Stomach (tissue), 9 donors: ENCODE results near the gene PHKA2. TPM values are rescaled to one million over a fixed set of nuclear protein-coding genes. Genes with fewer than 3 reads are reported as not detected.

Source experiments
- DNase-seq, 2 donors: peaks; one replicate each; pipeline versions ENCODE4 v3.0.0 to v3.0.0-alpha.2; 2013 to 2019
- H3K27ac ChIP-seq, 5 donors: fragments of 200-600 bp in 4 of 5; sonication (generic) in 4 of 5; one replicate each; pipeline ENCODE4 v1.5.1; 2013 to 2019; ENCODE audit warnings: mild to moderate bottlenecking in 1 of 5, moderate library complexity in 1 of 5
- H3K27me3 ChIP-seq, 3 donors: fragments of 200-600 bp; sonication (generic); one replicate each; pipeline ENCODE4 v1.5.1; 2017 to 2019; ENCODE audit warnings: mixed run types in 1 of 3
- H3K36me3 ChIP-seq, 4 donors: fragments of 200-600 bp; sonication (generic); 1 replicate in 3 of 4; 2 replicates in 1 of 4; pipeline ENCODE4 v1.5.1; 2016 to 2019
- H3K4me1 ChIP-seq, 4 donors: fragments of 200-600 bp; sonication (generic); one replicate each; pipeline ENCODE4 v1.5.1; 2016 to 2019
- H3K4me3 ChIP-seq, 4 donors: fragments of 200-600 bp; sonication (generic) in 3 of 4; one replicate each; pipeline ENCODE4 v1.5.1; 2016 to 2019; ENCODE audit warnings: mild to moderate bottlenecking in 1 of 4
- H3K9me3 ChIP-seq, 4 donors: fragments of 200-600 bp; sonication (generic); one replicate each; pipeline ENCODE4 v1.5.1; 2016 to 2019
- EP300 ChIP-seq: sonication (generic); formaldehyde crosslinking; IDR thresholded peaks from one replicate; pipeline ENCODE4 v1.6.1; 2017; ENCODE audit warnings: antibody characterized with exemption
- POLR2A ChIP-seq, 4 donors: fragments of 450-650 bp; IDR thresholded peaks; one replicate each; pipeline ENCODE4 v1.6.1; 2016; ENCODE audit warnings: antibody characterized with exemption in 4 of 4, control low read depth in 2 of 4, mild to moderate bottlenecking in 1 of 4, moderate library complexity in 1 of 4
- POLR2AphosphoS5 ChIP-seq, 3 donors: sonication (generic); formaldehyde crosslinking; IDR thresholded peaks; one replicate each; pipeline ENCODE4 v1.6.1; 2016; ENCODE audit warnings: antibody characterized with exemption in 3 of 3
- WGBS, 5 donors: extraction: QIAGEN DNeasy Blood & Tissue Kit in 3 of 5; methylation state at CpG; one replicate each; pipeline versions ENCODE4 v1.1.5 to v1.1.7; 2013 to 2018; 5-methylcytosine and 5-hydroxymethylcytosine counted together
- intact Hi-C: fragments of 100-400 bp; cut with DNase I; formaldehyde crosslinking; loops from one replicate; pipeline ENCODE4 v1.15.1; 2023; ENCODE audit warnings: low total_unique reads
- polyA plus RNA-seq, 3 donors: library from polyadenylated mRNA; stranded (reverse); fragments of 200-250 nt; gene quantifications; one replicate each; pipeline ENCODE4 v1.2.3, GENCODE V29; 2013
- total RNA-seq, 5 donors: library from RNA; depleted of rRNA; stranded (reverse); fragments of >200 nt; gene quantifications; one replicate each; pipeline versions ENCODE4 v1.1.0 to v1.2.3, GENCODE V29; 2014 to 2016
- TF ChIP-seq, protein P1 (sequence below), 7 experiments: fragments of 450-650 bp in 4 of 7; fragments of 200-600 bp in 3 of 7; sonication (generic) in 3 of 7; IDR thresholded peaks; one replicate each; pipeline ENCODE4 v1.5.1; 2016 to 2019; ENCODE audit warnings: antibody characterized with exemption in 7 of 7, control low read depth in 2 of 7, mild to moderate bottlenecking in 1 of 7
- donor health status: healthy with polysubstance abuse.
- donor health status: Bipolar disorder and iron deficiency.
- donor health status: healthy.

Gene PHKA2
- total and polyA plus RNA-seq, 8 donors, result 10.5 to 63.4 (median 15.5) TPM

DNA sequence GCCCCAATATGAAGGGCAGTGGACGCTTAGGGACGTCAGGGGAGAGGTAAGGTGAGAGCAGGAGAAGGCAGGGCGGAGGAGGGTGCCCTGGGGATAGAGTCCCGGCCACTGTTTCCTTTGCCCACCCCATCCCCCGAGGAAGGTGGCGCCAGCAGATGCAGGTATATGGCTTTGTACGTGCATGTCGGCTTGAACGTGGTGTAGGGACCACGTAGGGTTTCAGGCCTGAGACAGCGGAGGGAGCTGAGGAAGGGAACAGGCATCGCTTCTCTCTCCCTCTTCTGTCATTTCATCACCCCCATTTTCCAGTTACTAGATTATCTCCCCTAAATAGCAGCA, 97.9 kb downstream of the PHKA2 start:
- Histone ChIP-seq H3K9me3 (peaks cover 0 to 6% (median 2%) of the 10 kb centered on the region in 4 donors), H3K27ac (peak overlapping the region in 4 of 5 donors; percentile 71 to 85 (median 78)), H3K36me3 (no peaks in the 10 kb centered on the region), H3K4me1 (peaks cover 11 to 29% (median 21%) of the 10 kb centered on the region in 4 donors), H3K27me3 (peaks cover 0 to 4% (median 0%) of the 10 kb centered on the region in 3 donors), H3K4me3 (peak overlapping the region; percentile 31 to 42 (median 36))
- 9 to 42% (median 22%) methylated on average over 3 to 12 of the region's 12 CpGs for WGBS, 5 donors
- no peak for DNase-seq
- TF ChIP-seq POLR2A (IDR thresholded peaks at IDR 0.05), result no peak
- TF ChIP-seq EP300, result no peak
- intact Hi-C loops, result no loop called here

DNA sequence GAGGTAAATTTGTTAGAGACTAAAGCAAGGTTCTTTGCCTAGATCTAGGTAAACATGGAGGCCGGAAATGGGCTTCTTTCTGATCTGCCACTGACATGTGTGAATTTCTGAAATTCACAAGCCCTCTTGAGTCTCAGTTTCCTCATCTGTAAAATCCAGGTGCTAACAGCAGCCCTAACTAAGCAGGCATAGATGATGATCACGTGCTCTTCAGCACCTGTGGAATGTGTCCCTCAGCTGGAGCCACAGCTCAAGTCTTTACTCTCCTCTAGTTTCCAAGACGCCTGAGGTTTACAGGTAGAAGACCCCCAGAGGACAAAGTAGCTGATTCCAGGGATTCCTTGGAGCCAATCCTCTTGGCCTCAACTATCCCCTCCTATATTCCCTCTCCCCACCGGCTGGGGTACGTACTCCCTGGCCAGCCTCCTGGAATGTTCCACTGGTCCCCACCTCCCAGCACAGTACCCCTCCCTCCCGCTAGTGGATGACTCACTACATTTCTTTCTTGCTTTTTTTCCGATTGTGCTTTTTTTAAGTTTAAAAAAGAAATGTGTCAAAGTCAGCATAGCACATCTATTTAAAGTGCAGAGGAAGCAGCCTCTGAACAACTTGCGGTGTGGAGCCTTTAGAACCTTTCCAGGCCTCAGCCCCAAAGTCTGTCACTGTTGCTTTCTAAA, 98.4 kb downstream of the PHKA2 start:
- Histone ChIP-seq H3K9me3 (peaks cover 0 to 6% (median 2%) of the 10 kb centered on the region in 4 donors), H3K4me3 (peak overlapping the region; percentile 31 to 42 (median 36)), H3K4me1 (peaks cover 11 to 29% (median 21%) of the 10 kb centered on the region in 4 donors), H3K27ac (peak overlapping the region in 4 of 5 donors; percentile 71 to 85 (median 78)), H3K36me3 (no peaks in the 10 kb centered on the region), H3K27me3 (peaks cover 0 to 4% (median 0%) of the 10 kb centered on the region in 3 donors)
- WGBS, 5 donors, result 30 to 59% (median 51%) methylated on average over 5 to 8 of the region's 8 CpGs
- intact Hi-C loops, result no loop called here
- TF ChIP-seq POLR2AphosphoS5 (IDR thresholded peaks at IDR 0.05) (no peak), EP300 (no peak), POLR2A (IDR thresholded peaks at IDR 0.05) (no peak)
- TF ChIP-seq, protein P1, sequence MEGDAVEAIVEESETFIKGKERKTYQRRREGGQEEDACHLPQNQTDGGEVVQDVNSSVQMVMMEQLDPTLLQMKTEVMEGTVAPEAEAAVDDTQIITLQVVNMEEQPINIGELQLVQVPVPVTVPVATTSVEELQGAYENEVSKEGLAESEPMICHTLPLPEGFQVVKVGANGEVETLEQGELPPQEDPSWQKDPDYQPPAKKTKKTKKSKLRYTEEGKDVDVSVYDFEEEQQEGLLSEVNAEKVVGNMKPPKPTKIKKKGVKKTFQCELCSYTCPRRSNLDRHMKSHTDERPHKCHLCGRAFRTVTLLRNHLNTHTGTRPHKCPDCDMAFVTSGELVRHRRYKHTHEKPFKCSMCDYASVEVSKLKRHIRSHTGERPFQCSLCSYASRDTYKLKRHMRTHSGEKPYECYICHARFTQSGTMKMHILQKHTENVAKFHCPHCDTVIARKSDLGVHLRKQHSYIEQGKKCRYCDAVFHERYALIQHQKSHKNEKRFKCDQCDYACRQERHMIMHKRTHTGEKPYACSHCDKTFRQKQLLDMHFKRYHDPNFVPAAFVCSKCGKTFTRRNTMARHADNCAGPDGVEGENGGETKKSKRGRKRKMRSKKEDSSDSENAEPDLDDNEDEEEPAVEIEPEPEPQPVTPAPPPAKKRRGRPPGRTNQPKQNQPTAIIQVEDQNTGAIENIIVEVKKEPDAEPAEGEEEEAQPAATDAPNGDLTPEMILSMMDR (IDR thresholded peaks at IDR 0.05), result no peak
- peak in 1 of 2 donors; percentile 57 for DNase-seq

DNA sequence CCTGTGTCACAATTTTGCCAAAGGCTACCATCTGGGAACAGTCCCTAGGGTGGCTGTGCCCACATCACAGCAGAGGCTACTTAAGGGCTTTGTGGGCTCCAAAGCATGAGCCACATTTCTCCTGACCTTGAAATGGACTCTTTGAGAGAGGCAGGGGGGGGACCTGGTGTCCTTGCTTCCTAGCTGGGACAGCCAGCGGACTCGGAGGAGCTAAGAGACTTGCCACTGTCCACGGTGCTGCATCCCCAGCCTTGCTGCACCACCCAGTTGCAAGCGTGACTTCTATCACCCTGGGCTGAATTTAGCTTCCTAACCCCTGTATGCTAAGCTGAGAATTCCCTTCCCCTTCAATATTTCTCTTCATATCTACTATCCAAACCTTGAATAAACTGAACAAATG, 99.0 kb downstream of the PHKA2 start:
- H3K27ac ChIP-seq, result no peak overlapping the region
- WGBS, 5 donors, result 35 to 81% (median 65%) methylated on average over 3 to 4 of the region's 4 CpGs
- H3K36me3 ChIP-seq, result no peaks in the 10 kb centered on the region
- peaks cover 0 to 6% (median 2%) of the 10 kb centered on the region in 4 donors for H3K9me3 ChIP-seq
- H3K27me3 ChIP-seq, result peaks cover 0 to 4% (median 0%) of the 10 kb centered on the region in 3 donors
- intact Hi-C loops, result no loop called here
- no peak overlapping the region for H3K4me3 ChIP-seq
- no peak for TF ChIP-seq POLR2AphosphoS5 (IDR thresholded peaks at IDR 0.05)
- TF ChIP-seq, protein P1 (IDR thresholded peaks at IDR 0.05), result no peak
- no peak for TF ChIP-seq EP300
- TF ChIP-seq POLR2A (IDR thresholded peaks at IDR 0.05), result no peak
- H3K4me1 ChIP-seq, result peaks cover 11 to 29% (median 21%) of the 10 kb centered on the region in 4 donors
- no peak for DNase-seq

DNA sequence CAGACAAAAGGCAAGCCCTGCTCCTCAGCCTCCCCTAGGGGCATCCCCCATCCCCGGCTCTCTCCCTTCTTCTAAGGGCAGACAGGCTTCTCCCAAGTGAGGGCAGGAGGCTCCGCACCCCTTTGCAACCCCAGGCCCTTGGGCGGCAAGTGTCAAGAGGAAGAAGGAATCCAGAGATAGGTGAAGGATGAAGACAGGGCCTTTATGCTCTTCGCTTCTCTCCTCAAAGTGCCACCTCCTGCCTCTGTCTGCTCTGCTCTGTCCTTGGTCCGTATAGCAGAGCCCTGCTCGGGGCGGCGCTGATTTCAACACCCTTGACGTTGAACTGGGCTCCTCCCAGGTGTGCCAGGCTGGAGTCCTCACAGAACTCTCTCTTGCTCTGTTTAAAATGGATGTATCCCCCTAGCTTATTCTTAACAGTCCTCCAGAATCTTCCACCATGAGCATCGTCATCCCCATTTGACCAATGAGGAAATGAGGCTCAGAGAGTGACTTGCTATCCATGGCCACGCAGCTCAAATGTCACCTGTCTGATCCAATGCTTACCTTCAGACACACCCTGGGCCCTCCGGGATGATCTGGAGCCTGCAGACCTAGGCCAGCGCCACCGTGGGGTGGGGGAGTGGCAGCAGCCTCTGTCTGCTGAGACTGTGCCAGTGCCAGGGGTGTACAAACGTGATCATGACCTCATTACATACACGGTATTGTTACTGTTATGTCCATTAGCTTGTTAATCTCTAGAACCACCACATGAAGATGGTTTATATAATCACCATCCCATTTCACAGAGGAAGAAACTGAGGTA, 99.8 kb downstream of the PHKA2 start:
- Histone ChIP-seq H3K9me3 (peaks cover 0 to 6% (median 2%) of the 10 kb centered on the region in 4 donors), H3K36me3 (no peaks in the 10 kb centered on the region), H3K4me3 (no peak overlapping the region), H3K27me3 (peaks cover 0 to 4% (median 0%) of the 10 kb centered on the region in 3 donors), H3K27ac (no peak overlapping the region), H3K4me1 (peaks cover 11 to 29% (median 21%) of the 10 kb centered on the region in 4 donors)
- TF ChIP-seq EP300, result no peak
- TF ChIP-seq POLR2AphosphoS5 (IDR thresholded peaks at IDR 0.05), result no peak
- TF ChIP-seq POLR2A (IDR thresholded peaks at IDR 0.05), result no peak
- TF ChIP-seq, protein P1 (IDR thresholded peaks at IDR 0.05), result no peak
- 66 to 85% (median 68%) methylated on average over 11 to 16 of the region's 16 CpGs for WGBS, 5 donors
- DNase-seq, result no peak
- intact Hi-C loops, result no loop called here
